Tracheal epithelial cell (primary cell): ENCODE measurements around the gene MMP7. TPM values are rescaled to one million over a fixed set of nuclear protein-coding genes. Genes with fewer than 3 reads are reported as not detected.

Experiments used
- total RNA-seq: library from RNA; depleted of rRNA; stranded (reverse); fragments of >200 nt; gene quantifications from 2 replicates; pipeline ENCODE4 v1.2.1, GENCODE V29; 2014

The MMP7 gene, protein sequence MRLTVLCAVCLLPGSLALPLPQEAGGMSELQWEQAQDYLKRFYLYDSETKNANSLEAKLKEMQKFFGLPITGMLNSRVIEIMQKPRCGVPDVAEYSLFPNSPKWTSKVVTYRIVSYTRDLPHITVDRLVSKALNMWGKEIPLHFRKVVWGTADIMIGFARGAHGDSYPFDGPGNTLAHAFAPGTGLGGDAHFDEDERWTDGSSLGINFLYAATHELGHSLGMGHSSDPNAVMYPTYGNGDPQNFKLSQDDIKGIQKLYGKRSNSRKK
- 1.3 and 549 TPM in 2 replicates for total RNA-seq

GRCh38 chr11:102530558-102530957, at the start of gene MMP7:
Gene MMP7, minus strand, starts transcription at chr11:102530747. Its CDS starts 47 bp downstream, at chr11:102530700.

Other genes starting within 250 kb of the MMP7 start
- gene BIRC3, start 213.3 kb downstream of the MMP7 start, total RNA-seq: 0.85 and 23.9 TPM in 2 replicates
- gene BIRC2, start 183.5 kb downstream of the MMP7 start, total RNA-seq: 74.2 and 75.2 TPM in 2 replicates
- gene TMEM123, start 78.0 kb downstream of the MMP7 start, total RNA-seq: 145 and 235 TPM in 2 replicates
- not detected in 2 replicates for gene MMP20, start 94.6 kb upstream of the MMP7 start, total RNA-seq
- not detected in 2 replicates for gene MMP27, start 175.0 kb upstream of the MMP7 start, total RNA-seq
- gene MMP8, start 194.2 kb upstream of the MMP7 start, total RNA-seq: 0.24 TPM in 1 of 2 replicates, not detected in the other
- 2.3 and 7.7 TPM in 2 replicates for gene MMP10, start 249.9 kb upstream of the MMP7 start, total RNA-seq